ENCODE results near the gene KCNA10.

- no peak for TF ChIP-seq ZNF274 (IDR thresholded peaks at IDR 0.05; ENCODE audit: low read depth, low read length)
- TF ChIP-seq SUZ12 (IDR thresholded peaks at IDR 0.05; ENCODE audit: extremely low read depth, insufficient read depth, insufficient read length), result no peak
- TF ChIP-seq YY1 (IDR thresholded peaks at IDR 0.05; ENCODE audit: insufficient read depth, insufficient read length), result no peak
Measured at GRCh38 chr1:110482662-110483307, 36.2 kb downstream of the KCNA10 start.
